KOPT-K1 (cell line): Measurements from ENCODE around the gene TTC39B.

ENCODE experiments used
- H3K27ac ChIP-seq: fragments of 200-600 bp; sonication (generic); 2 replicates; pipeline ENCODE4 v1.5.1; 2016; ENCODE audit warnings: antibody characterized with exemption, mild to moderate bottlenecking, low read depth, low read length; ENCODE audit not compliant: poor library complexity, severe bottlenecking
- H3K36me3 ChIP-seq: fragments of 200-600 bp; sonication (generic); 2 replicates; pipeline ENCODE4 v1.5.1; 2017; ENCODE audit warnings: antibody characterized with exemption, mild to moderate bottlenecking, low read length, moderate library complexity; ENCODE audit not compliant: insufficient read depth
- H3K9me3 ChIP-seq: fragments of 200-600 bp; sonication (generic); 2 replicates; pipeline ENCODE4 v1.5.1; 2017; ENCODE audit warnings: antibody characterized with exemption, low read length, mild to moderate bottlenecking; ENCODE audit not compliant: insufficient read depth, poor library complexity, severe bottlenecking

The TTC39B gene

GRCh38 chr9:15136646-15137045 is 170.4 kb downstream of the TTC39B start:
- no peak overlapping the region for H3K27ac ChIP-seq

GRCh38 chr9:15135164-15135792 is 171.7 kb downstream of the TTC39B start:
- Histone ChIP-seq H3K27ac (no peak overlapping the region), H3K36me3 (no peaks in the 10 kb centered on the region), H3K9me3 (no peaks in the 10 kb centered on the region)

More at GRCh38 chr9:15136646-15137045, 170.4 kb downstream of the TTC39B start:
- Histone ChIP-seq H3K36me3 (no peaks in the 10 kb centered on the region), H3K9me3 (no peaks in the 10 kb centered on the region)

DNA sequence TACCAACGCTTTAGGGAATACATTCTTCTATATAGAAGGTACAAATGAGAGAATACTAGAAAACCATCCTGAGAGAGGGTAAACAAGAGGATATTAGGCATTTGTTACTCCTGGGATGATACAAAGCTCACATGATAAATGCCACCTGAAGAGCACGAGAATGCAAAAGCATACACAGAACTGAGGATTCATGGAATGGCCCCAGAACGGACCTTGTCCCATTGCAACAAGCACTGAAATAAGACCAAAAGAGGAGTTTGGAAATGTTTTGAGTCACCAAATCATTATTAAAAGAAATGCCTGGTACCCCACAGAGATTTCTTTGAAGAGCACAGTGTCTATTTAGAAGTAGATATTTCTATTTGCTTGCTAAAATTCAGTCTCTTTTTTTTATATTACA is 173.5 kb downstream of the TTC39B start:
- H3K27ac ChIP-seq, result no peak overlapping the region
- no peaks in the 10 kb centered on the region for H3K9me3 ChIP-seq
- H3K36me3 ChIP-seq, result no peaks in the 10 kb centered on the region

GRCh38 chr9:15132091-15132490 is 174.9 kb downstream of the TTC39B start:
- H3K27ac ChIP-seq, result no peak overlapping the region

GRCh38 chr9:15131094-15131493 is 175.9 kb downstream of the TTC39B start:
- H3K9me3 ChIP-seq, result no peaks in the 10 kb centered on the region
- H3K36me3 ChIP-seq, result no peaks in the 10 kb centered on the region
- no peak overlapping the region for H3K27ac ChIP-seq

More at GRCh38 chr9:15132091-15132490, 174.9 kb downstream of the TTC39B start:
- H3K9me3 ChIP-seq, result no peaks in the 10 kb centered on the region
- no peaks in the 10 kb centered on the region for H3K36me3 ChIP-seq

- no peaks in the 10 kb centered on the region for H3K9me3 ChIP-seq
- H3K36me3 ChIP-seq, result no peaks in the 10 kb centered on the region
- no peak overlapping the region for H3K27ac ChIP-seq
Observed at GRCh38 chr9:15127831-15128230, 179.2 kb downstream of the TTC39B start.

DNA sequence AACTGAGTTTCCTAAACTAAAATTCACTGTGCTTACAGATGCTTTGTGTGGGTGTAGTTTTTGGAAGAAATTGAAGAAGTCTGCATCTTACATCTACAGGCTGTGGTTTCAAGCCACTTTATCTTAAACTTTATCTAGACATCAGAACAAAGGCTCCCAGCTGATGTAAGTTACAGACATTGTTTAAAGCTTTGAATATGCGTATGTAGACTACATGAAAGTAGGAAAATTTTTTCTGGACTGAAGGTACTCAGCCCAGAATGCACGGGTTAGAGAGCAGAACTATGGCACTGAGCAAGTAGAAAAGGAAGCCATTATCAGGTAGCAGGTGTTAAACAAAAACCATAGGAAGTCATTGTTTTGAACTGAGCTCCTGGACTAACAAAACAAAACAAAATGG is 185.4 kb downstream of the TTC39B start:
- H3K9me3 ChIP-seq, result no peaks in the 10 kb centered on the region
- H3K36me3 ChIP-seq, result no peaks in the 10 kb centered on the region
- H3K27ac ChIP-seq, result peak overlapping the region; percentile 46

DNA sequence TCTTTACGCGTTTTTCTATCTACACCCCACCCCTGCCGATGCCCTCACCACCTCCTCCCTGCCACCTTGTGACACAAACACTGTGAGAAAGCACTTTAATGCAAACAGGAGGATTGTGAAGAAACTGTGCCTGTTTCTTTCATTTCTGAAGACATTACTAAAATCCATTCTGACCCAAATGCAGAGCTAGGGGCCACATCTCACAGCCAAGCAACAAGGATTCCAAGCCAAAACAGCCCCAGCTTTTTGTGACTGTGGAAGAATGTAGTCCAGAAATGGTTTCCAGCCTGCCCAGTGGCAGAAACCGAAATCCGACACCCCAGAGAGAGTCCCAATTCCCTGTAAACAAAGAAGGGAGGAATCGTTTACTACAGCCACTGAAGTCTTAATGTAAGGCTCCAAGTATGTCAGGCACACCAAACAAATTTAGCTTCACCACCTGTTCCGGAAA is 190.9 kb downstream of the TTC39B start:
- no peak overlapping the region for H3K27ac ChIP-seq
- no peaks in the 10 kb centered on the region for H3K36me3 ChIP-seq
- H3K9me3 ChIP-seq, result no peaks in the 10 kb centered on the region

DNA sequence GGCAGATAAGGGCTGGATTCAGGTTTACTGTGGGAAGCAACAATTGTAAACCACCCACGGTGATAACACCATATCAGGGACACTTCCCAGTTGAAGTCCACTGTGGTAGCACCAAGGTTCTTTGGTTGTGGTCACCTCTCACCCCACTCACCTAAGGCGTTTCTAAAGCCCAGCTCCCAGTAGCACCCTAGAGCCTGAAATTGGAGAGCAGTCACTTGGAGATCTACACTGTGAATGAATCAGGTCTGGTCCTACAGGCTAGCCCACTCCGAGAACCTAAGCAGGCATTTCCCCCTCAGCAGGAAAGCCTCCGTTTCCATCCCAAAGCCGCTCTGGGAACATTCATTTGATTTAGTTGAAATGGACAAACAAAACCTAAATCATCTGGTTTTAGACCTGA is 191.3 kb downstream of the TTC39B start:
- H3K27ac ChIP-seq, result no peak overlapping the region
- no peaks in the 10 kb centered on the region for H3K36me3 ChIP-seq
- H3K9me3 ChIP-seq, result no peaks in the 10 kb centered on the region

DNA sequence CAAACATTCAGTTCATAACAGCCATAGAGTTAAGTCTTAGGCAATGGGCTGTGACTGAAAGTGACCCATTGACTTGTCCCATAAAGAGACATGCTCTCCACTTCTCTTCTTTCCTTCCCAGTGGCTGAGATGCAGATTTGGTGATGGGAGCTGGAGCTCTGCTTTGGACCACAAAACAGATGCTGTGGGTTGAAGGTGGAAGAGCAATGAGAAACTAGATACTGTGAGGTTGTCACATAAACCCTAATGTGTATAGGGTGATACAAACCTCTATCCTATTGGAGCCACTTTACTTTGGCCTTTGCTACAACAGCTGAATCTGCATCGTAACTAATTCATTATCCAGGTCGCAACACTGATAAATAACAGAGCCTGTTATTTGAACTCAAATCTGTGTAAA is 192.0 kb downstream of the TTC39B start:
- Histone ChIP-seq H3K27ac (no peak overlapping the region), H3K9me3 (no peaks in the 10 kb centered on the region)

More for the DNA sequence above, 192.0 kb downstream of the TTC39B start:
- no peaks in the 10 kb centered on the region for H3K36me3 ChIP-seq
